Neutrophil (primary cell): ENCODE data around the gene TCP1.

Experiments used
- H3K27ac ChIP-seq: fragments of 200-600 bp; sonication (generic); 2 replicates; pipeline ENCODE4 v1.5.1; 2016; ENCODE audit warnings: mild to moderate bottlenecking, moderate library complexity
- H3K27me3 ChIP-seq: fragments of 200-600 bp; sonication (generic); 2 replicates; pipeline ENCODE4 v1.6.0; 2016; ENCODE audit warnings: mild to moderate bottlenecking
- H3K36me3 ChIP-seq: fragments of 200-600 bp; sonication (generic); 2 replicates; pipeline ENCODE4 v1.5.1; 2017
- H3K4me1 ChIP-seq, 2 experiments: fragments of 200-600 bp in 1 of 2; sonication (generic) in 1 of 2; 1 replicate in 1 of 2; 2 replicates in 1 of 2; pipeline versions ENCODE4 v1.5.1 to v1.6.1; 2013 to 2016; ENCODE audit warnings: low read depth in 1 of 2, low read length in 1 of 2, mild to moderate bottlenecking in 1 of 2, moderate library complexity in 1 of 2; ENCODE audit not compliant: control insufficient read depth in 1 of 2, insufficient read depth in 1 of 2
- H3K4me3 ChIP-seq, 2 experiments: fragments of 200-600 bp in 1 of 2; sonication (generic) in 1 of 2; 1 replicate in 1 of 2; 2 replicates in 1 of 2; pipeline ENCODE4 v1.5.1; 2013 to 2016; ENCODE audit warnings: low read depth in 1 of 2, low read length in 1 of 2, mild to moderate bottlenecking in 1 of 2, moderate library complexity in 1 of 2
- H3K9me3 ChIP-seq: fragments of 200-600 bp; sonication (generic); 2 replicates; pipeline ENCODE4 v1.5.1; 2016
- CTCF ChIP-seq: fragments of 200-600 bp; sonication (generic); IDR thresholded peaks from 2 replicates; pipeline ENCODE4 v1.5.1; 2016; ENCODE audit warnings: antibody characterized with exemption

TCP1 gene

GRCh38 chr6:159813781-159814180 is 24.4 kb upstream of the TCP1 start:
- no peaks in the 10 kb centered on the region for H3K9me3 ChIP-seq
- no peaks in the 10 kb centered on the region for H3K36me3 ChIP-seq
- H3K27ac ChIP-seq: no peak overlapping the region
- H3K27me3 ChIP-seq: no peaks in the 10 kb centered on the region
- H3K4me1 ChIP-seq: no peaks in the 10 kb centered on the region
- H3K4me3 ChIP-seq: no peak overlapping the region
- no peak for TF ChIP-seq CTCF

GRCh38 chr6:159809149-159809548 is 19.7 kb upstream of the TCP1 start:
- H3K27ac ChIP-seq: no peak overlapping the region
- H3K36me3 ChIP-seq: no peaks in the 10 kb centered on the region
- no peaks in the 10 kb centered on the region for H3K27me3 ChIP-seq
- peaks cover 17 to 18% of the 10 kb centered on the region in 2 experiments for H3K4me1 ChIP-seq
- no peaks in the 10 kb centered on the region for H3K9me3 ChIP-seq
- no peak overlapping the region for H3K4me3 ChIP-seq
- no peak for TF ChIP-seq CTCF

GRCh38 chr6:159808647-159809046 is 19.2 kb upstream of the TCP1 start:
- H3K4me1 ChIP-seq: peaks cover 17 to 18% of the 10 kb centered on the region in 2 experiments
- H3K27ac ChIP-seq: no peak overlapping the region
- H3K27me3 ChIP-seq: no peaks in the 10 kb centered on the region
- no peak overlapping the region for H3K4me3 ChIP-seq
- no peaks in the 10 kb centered on the region for H3K9me3 ChIP-seq
- no peaks in the 10 kb centered on the region for H3K36me3 ChIP-seq
- TF ChIP-seq CTCF: no peak

GRCh38 chr6:159807150-159807858 is 17.9 kb upstream of the TCP1 start:
- Histone ChIP-seq H3K36me3 (no peaks in the 10 kb centered on the region), H3K4me3 (no peak overlapping the region), H3K27ac (no peak overlapping the region), H3K9me3 (no peaks in the 10 kb centered on the region), H3K27me3 (no peaks in the 10 kb centered on the region), H3K4me1 (peaks cover 17 to 20% of the 10 kb centered on the region in 2 experiments)
- TF ChIP-seq CTCF: no peak

- peak overlapping the region; percentile 26 for H3K27ac ChIP-seq
- H3K27me3 ChIP-seq: no peaks in the 10 kb centered on the region
- H3K4me3 ChIP-seq: no peak overlapping the region
- H3K9me3 ChIP-seq: no peaks in the 10 kb centered on the region
- no peak for TF ChIP-seq CTCF
- H3K4me1 ChIP-seq: peaks cover 22 to 27% of the 10 kb centered on the region in 2 experiments
- H3K36me3 ChIP-seq: no peaks in the 10 kb centered on the region
Observed at GRCh38 chr6:159806021-159806458, 16.6 kb upstream of the TCP1 start.
